Subcutaneous abdominal adipose tissue (tissue), 5 donors: ENCODE data around the gene IARS2.

Experiments
- H3K27ac ChIP-seq: one replicate; pipeline ENCODE4 v1.7.0; 2013; ENCODE audit warnings: low read depth, mild to moderate bottlenecking, inconsistent platforms, low read length, moderate library complexity
- H3K27me3 ChIP-seq, 5 donors: one replicate each; pipeline ENCODE4 v1.7.0; 2013; ENCODE audit warnings: low read length in 5 of 5, inconsistent platforms in 1 of 5; ENCODE audit not compliant: control insufficient read depth in 5 of 5, insufficient read depth in 4 of 5
- H3K36me3 ChIP-seq, 5 donors: one replicate each; pipeline ENCODE4 v1.7.0; 2013; ENCODE audit warnings: low read length in 5 of 5; ENCODE audit not compliant: control insufficient read depth in 5 of 5, insufficient read depth in 5 of 5
- H3K4me1 ChIP-seq, 5 donors: one replicate each; pipeline ENCODE4 v1.7.0; 2013; ENCODE audit warnings: low read length in 5 of 5, mild to moderate bottlenecking in 3 of 5, moderate library complexity in 1 of 5; ENCODE audit not compliant: control insufficient read depth in 5 of 5, insufficient read depth in 5 of 5
- H3K4me3 ChIP-seq, 5 donors: one replicate each; pipeline ENCODE4 v1.7.0; 2013; ENCODE audit warnings: low read length in 5 of 5, low read depth in 1 of 5
- H3K9ac ChIP-seq, 5 donors: one replicate each; pipeline ENCODE4 v1.7.0; 2013; ENCODE audit warnings: low read length in 5 of 5, mild to moderate bottlenecking in 4 of 5, moderate library complexity in 3 of 5
- H3K9me3 ChIP-seq, 5 donors: one replicate each; pipeline ENCODE4 v1.7.0; 2013; ENCODE audit warnings: low read length in 5 of 5; ENCODE audit not compliant: control insufficient read depth in 5 of 5
- donor health status: healthy.
- donor health status: healthy.
- donor health status: healthy.
- donor health status: healthy.
- donor health status: healthy.

IARS2 gene

DNA sequence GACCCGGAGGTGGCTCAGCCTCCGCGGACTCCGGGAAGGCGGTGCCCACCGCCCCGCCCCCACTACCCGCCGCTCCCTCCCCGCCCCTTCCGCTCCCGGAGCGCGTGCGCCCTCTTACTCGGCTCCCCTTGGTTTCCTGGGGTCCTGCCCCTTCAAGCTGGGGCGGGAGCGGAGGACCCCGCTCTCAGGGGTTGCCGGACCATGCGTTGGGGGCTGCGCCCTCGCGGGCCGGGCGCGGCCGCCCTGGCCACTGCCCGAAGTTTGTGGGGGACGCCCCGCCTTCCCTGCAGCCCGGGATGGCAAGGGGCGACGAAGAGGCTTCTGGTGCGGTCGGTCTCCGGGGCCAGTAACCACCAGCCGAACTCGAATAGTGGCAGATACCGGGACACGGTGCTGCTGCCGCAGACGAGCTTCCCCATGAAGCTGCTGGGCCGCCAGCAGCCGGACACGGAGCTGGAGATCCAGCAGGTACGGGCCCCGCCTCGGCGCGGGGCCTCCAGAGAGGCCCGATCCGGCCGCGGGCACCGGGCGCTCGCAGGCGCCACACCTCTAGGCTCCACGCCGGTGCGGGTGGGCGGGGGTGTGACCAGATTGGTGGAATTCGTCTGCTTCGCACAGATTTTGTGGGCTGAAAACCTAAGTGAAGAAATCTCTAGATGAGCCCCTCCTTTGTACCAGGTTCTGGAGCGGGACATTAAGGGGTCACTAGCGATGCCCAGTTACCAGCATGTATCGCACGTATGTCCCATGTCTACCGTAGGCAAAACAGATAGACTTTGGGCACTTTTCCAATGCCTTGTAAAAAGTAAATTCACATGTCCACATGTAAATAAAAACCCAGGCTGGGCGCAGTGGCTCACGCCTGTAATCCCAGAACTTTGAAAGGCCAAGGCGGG, at the start of gene IARS2:
Gene IARS2 (plus strand): TSS at position 117 of the 896 bp plus-strand sequence. CDS start 85 bp downstream, at position 202.
- no peaks in the 10 kb centered on the region for H3K27me3 ChIP-seq
- no peaks in the 10 kb centered on the region for H3K9me3 ChIP-seq
- peak within 1 kb of the TSS; percentile 73 to 93 (median 89) for H3K9ac ChIP-seq
- peak within 1 kb of the TSS; percentile 84 to 96 (median 93) for H3K4me3 ChIP-seq
- H3K4me1 ChIP-seq: peaks cover 2 to 33% (median 27%) of the 10 kb centered on the region in 5 donors
- H3K36me3 ChIP-seq: peaks cover 3 to 12% (median 8%) of the 10 kb centered on the region in 5 donors
- H3K27ac ChIP-seq: peak within 1 kb of the TSS; percentile 86

- Histone ChIP-seq H3K9ac (peak overlapping the region in 4 of 5 donors; percentile 47 to 93 (median 80)), H3K36me3 (peaks cover 0 to 5% (median 1%) of the 10 kb centered on the region in 5 donors), H3K4me1 (peaks cover 0 to 21% (median 17%) of the 10 kb centered on the region in 5 donors), H3K27me3 (no peaks in the 10 kb centered on the region), H3K4me3 (peak overlapping the region in 4 of 5 donors; percentile 86 to 100 (median 98)), H3K27ac (peak overlapping the region; percentile 75), H3K9me3 (no peaks in the 10 kb centered on the region)
Observed at GRCh38 chr1:220044678-220045355, 49.1 kb upstream of the IARS2 start.

- no peaks in the 10 kb centered on the region for H3K27me3 ChIP-seq
- H3K4me3 ChIP-seq: peak overlapping the region; percentile 86 to 100 (median 99)
- no peaks in the 10 kb centered on the region for H3K36me3 ChIP-seq
- peak overlapping the region; percentile 75 for H3K27ac ChIP-seq
- no peaks in the 10 kb centered on the region for H3K9me3 ChIP-seq
- peaks cover 0 to 21% (median 17%) of the 10 kb centered on the region in 5 donors for H3K4me1 ChIP-seq
- peak overlapping the region; percentile 69 to 93 (median 88) for H3K9ac ChIP-seq
Observed at GRCh38 chr1:220045356-220046051, 48.4 kb upstream of the IARS2 start.

DNA sequence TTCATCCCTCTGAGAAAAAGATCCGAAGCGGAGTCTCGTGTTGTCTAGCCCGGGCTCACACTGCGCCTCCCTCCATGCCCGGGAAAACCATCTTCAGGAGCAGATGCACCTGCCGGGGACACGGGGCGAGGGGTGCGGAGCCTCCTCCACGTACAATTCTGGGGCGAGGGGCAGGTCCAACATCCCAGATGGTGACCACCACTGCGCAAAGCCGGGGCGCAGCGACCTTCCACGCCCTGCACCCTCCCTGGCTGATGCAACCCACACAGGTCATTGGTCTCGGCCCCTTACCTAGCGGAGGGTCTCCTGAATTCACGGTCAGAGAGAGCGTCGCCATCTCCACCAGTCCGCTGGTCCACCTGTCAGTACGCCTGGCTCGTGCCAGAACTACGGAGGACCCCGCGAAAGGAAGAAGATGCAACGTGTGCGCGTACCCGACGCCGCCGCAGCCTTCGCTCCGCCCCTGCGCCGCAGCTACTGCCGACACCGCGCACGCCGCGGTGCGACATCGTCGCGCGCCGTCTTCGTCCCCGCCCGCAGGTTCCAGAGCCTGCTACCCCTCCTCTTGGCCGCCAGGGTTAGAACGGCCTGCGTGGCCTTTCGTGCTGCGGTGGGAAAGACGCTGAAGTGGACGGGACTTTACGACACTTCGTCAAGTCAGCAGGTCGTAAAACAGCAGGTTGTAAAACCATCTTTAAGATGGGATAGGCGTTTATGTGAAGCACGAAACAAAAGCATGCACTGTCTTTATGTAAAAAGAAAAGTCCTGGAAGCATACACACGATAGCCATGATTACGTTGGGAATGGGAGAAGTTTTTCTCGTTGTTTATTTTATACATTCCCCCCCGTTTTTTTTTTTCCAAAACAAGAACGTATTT, 47.6 kb upstream of the IARS2 start, which contains the start of gene EPRS1:
Gene EPRS1 (minus strand): TSS at position 454 of the 879 bp plus-strand sequence. CDS start 117 bp downstream, at position 337.
- no peaks in the 10 kb centered on the region for H3K36me3 ChIP-seq
- H3K4me1 ChIP-seq: peaks cover 0 to 21% (median 17%) of the 10 kb centered on the region in 5 donors
- H3K9me3 ChIP-seq: no peaks in the 10 kb centered on the region
- peak within 1 kb of the TSS; percentile 75 for H3K27ac ChIP-seq
- H3K9ac ChIP-seq: peak within 1 kb of the TSS; percentile 69 to 93 (median 88)
- H3K27me3 ChIP-seq: no peaks in the 10 kb centered on the region
- peak within 1 kb of the TSS; percentile 86 to 100 (median 99) for H3K4me3 ChIP-seq

- Histone ChIP-seq H3K9me3 (no peaks in the 10 kb centered on the region), H3K4me3 (no peak overlapping the region), H3K27me3 (no peaks in the 10 kb centered on the region), H3K9ac (no peak overlapping the region), H3K36me3 (peaks cover 3 to 32% (median 6%) of the 10 kb centered on the region in 5 donors), H3K4me1 (no peaks in the 10 kb centered on the region), H3K27ac (no peak overlapping the region)
Observed at GRCh38 chr1:220056374-220056773, 37.6 kb upstream of the IARS2 start.

DNA sequence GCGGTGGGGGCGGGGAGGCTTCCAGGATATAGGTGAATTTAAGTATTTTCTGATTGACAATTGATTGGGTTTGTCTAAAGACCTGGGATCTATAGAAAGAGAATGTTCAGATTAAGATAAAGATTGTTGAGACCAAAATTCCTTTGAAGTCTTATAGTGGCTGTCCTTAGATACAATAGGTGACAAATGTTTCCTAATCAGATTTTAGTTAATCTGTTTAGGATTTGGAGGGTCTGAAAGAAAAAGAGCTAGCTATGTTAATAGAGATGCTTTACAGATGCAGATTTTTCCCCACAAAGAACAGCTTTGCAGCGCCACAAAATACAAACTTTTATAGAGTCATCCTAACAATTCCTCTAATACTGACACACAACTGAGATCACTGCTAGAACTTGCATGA, 33.1 kb upstream of the IARS2 start:
- Histone ChIP-seq H3K9ac (no peak overlapping the region), H3K9me3 (no peaks in the 10 kb centered on the region), H3K36me3 (peaks cover 20 to 61% (median 28%) of the 10 kb centered on the region in 5 donors), H3K27ac (no peak overlapping the region), H3K4me3 (no peak overlapping the region), H3K4me1 (no peaks in the 10 kb centered on the region), H3K27me3 (no peaks in the 10 kb centered on the region)

GRCh38 chr1:220062629-220063028, 31.3 kb upstream of the IARS2 start:
- no peak overlapping the region for H3K9ac ChIP-seq
- H3K4me1 ChIP-seq: no peaks in the 10 kb centered on the region
- H3K36me3 ChIP-seq: peaks cover 31 to 66% (median 38%) of the 10 kb centered on the region in 5 donors
- no peak overlapping the region for H3K27ac ChIP-seq
- no peak overlapping the region for H3K4me3 ChIP-seq
- H3K9me3 ChIP-seq: no peaks in the 10 kb centered on the region
- no peaks in the 10 kb centered on the region for H3K27me3 ChIP-seq

GRCh38 chr1:220067269-220068204, 26.4 kb upstream of the IARS2 start:
- Histone ChIP-seq H3K9ac (no peak overlapping the region), H3K4me3 (no peak overlapping the region), H3K4me1 (no peaks in the 10 kb centered on the region), H3K27ac (no peak overlapping the region), H3K27me3 (no peaks in the 10 kb centered on the region), H3K9me3 (no peaks in the 10 kb centered on the region), H3K36me3 (peaks cover 34 to 57% (median 43%) of the 10 kb centered on the region in 5 donors)
